Measurements from ENCODE around the gene PRDM11. TPM values are rescaled to one million over a fixed set of nuclear protein-coding genes. Genes with fewer than 3 reads are reported as not detected.

Gene PRDM11
- total and polyA plus RNA-seq, 10 of the 15 experiments (the other 5 are each of a cell fraction or from before 2014, with no cell fraction given), result 0.03 to 2.4 (median 0.53) TPM

DNA sequence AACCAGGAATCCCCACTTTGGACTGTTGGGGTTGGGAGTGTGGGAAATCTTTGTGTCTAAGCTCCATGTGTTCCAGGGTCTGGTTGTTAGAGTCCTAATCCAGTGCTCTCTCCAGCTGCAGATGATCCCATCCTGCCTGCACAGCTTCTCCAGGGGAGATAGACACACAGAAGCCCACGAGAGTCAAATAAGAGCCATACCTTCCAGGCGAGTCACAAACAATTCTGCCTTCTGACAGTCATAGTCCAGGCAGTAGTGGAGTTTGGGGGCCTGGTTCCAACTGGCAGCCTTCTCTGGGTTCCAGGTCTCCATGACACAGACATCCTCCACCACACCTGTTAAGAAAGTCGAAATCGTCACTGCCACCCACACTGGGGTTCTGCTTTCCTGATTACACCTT lies 107.6 kb downstream of the PRDM11 start (continued):
- TF ChIP-seq USF1 (IDR thresholded peaks at IDR 0.05; ENCODE audit: borderline replicate concordance, extremely low read length, insufficient read depth, low read depth, low read length), result no peak
- no peak for TF ChIP-seq EGR1 (IDR thresholded peaks at IDR 0.05; ENCODE audit: borderline replicate concordance in 1 of 2, low read depth in 2 of 2, low read length in 2 of 2)
- TF ChIP-seq MXI1 (IDR thresholded peaks at IDR 0.05; ENCODE audit: low read depth, low read length), result no peak
- no peak for TF ChIP-seq IRF3 (IDR thresholded peaks at IDR 0.05)
- no peak for TF ChIP-seq BHLHE40 (IDR thresholded peaks at IDR 0.05; ENCODE audit: borderline replicate concordance in 1 of 2, low read depth in 2 of 2, low read length in 1 of 2)

DNA sequence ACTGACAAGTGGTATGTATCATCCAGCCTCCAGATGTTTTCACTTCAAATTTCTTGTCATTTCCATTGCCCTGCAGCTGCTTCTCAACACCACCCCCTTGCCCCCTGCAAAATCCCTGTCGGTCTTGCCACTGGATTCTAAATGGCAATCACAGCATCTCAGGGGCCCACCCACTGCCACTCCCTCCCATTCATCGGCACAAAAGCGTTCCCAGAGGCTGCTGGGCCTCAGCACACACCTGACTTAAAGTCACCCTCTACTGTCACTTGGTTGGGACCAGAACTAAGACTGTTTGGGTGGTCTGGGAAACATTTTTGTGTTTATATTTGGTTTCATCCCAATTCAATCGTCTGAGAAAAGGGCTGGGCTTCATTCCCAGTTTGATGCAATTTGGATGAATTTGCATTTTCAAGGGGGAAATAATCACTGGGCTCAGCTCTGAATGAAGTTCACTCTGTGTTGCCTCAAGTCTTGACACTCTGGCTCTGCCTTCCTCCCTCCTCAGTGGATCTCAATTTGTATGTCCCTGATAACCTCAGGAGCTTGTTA lies 112.6 kb downstream of the PRDM11 start:
- DNase-seq (ENCODE audit: low read depth, low spot score), result no peak
- no peaks in the 10 kb centered on the region for H3K79me2 ChIP-seq (ENCODE audit: control insufficient read depth, insufficient read depth, low read length)
- ChIA-PET POLR2A (no interaction called here), CTCF (no interaction called here), RAD21 (ENCODE audit: unreplicated experiment) (no interaction called here), SMC1A (ENCODE audit: uncharacterized antibody, unreplicated experiment) (no interaction called here)
- no peak for FAIRE-seq
- no peaks in the 10 kb centered on the region for H4K20me1 ChIP-seq (ENCODE audit: control insufficient read depth, insufficient read depth)
- no peaks in the 10 kb centered on the region for H3K9me3 ChIP-seq (replicated peaks; ENCODE audit: control insufficient read depth, insufficient read depth, low read length)
- H3K9ac ChIP-seq (ENCODE audit: control insufficient read depth, insufficient read depth, low read length), result no peak overlapping the region
- H3K4me1 ChIP-seq (ENCODE audit: control insufficient read depth, insufficient read depth, low read length), result no peaks in the 10 kb centered on the region
- H3K36me3 ChIP-seq (ENCODE audit: control insufficient read depth in 2 of 2, insufficient read depth in 2 of 2, low read length in 1 of 2), result no peaks in the 10 kb centered on the region
- H2AFZ ChIP-seq (ENCODE audit: control insufficient read depth, low read depth, low read length), result no peak overlapping the region
- in situ Hi-C loops (cut with MboI) (no loop called here), intact Hi-C loops (cut with micrococcal nuclease; ENCODE audit: unreplicated experiment) (no loop called here)
- peaks cover 3% of the 10 kb centered on the region in 2 experiments for H3K27me3 ChIP-seq (replicated peaks in 1 of 2; ENCODE audit: control insufficient read depth in 2 of 2, insufficient read depth in 2 of 2, low read length in 1 of 2)
- H3K4me3 ChIP-seq, result no peak overlapping the region
- H3K4me2 ChIP-seq (ENCODE audit: control insufficient read depth, insufficient read depth), result no peak overlapping the region
- BruUV-seq (replicated peaks), result no TSS peak
- no peak for ATAC-seq
- H3K27ac ChIP-seq (ENCODE audit: control insufficient read depth, insufficient read depth), result no peak overlapping the region
- 11% methylated on average over 4 of the region's 4 CpGs for WGBS (ENCODE audit: insufficient coverage, insufficient replicate concordance, low lambda C conversion rate, missing lambda C conversion rate)
- TF ChIP-seq SMAD5 (IDR thresholded peaks at IDR 0.05; ENCODE audit: low read depth) (no peak), SPI1 (IDR thresholded peaks at IDR 0.05; ENCODE audit: borderline replicate concordance, insufficient read depth, low read depth, low read length) (no peak), TCF7 (IDR thresholded peaks at IDR 0.05; ENCODE audit: borderline replicate concordance) (no peak), MYB (IDR thresholded peaks at IDR 0.05; ENCODE audit: borderline replicate concordance, low read depth, low read length) (no peak), MYC (IDR thresholded peaks at IDR 0.05; ENCODE audit: insufficient read depth, insufficient read length, insufficient replicate concordance, low read length, severe bottlenecking) (no peak), KAT2A (conservative IDR thresholded peaks at IDR 0.05; ENCODE audit: control insufficient read depth, low read depth, low read length) (no peak), FOXM1 (IDR thresholded peaks at IDR 0.05; ENCODE audit: low read depth, low read length) (no peak), RFX5 (IDR thresholded peaks at IDR 0.05; ENCODE audit: low read depth, low read length) (no peak), SRF (IDR thresholded peaks at IDR 0.05; ENCODE audit: low read depth in 2 of 2, low read length in 2 of 2) (no peak), ZNF622 (IDR thresholded peaks at IDR 0.05) (no peak), NFXL1 (IDR thresholded peaks at IDR 0.05; ENCODE audit: borderline replicate concordance) (no peak), CHD4 (IDR thresholded peaks at IDR 0.05) (no peak), ZNF384 (IDR thresholded peaks at IDR 0.05; ENCODE audit: borderline replicate concordance, low read depth, low read length) (no peak), RELA (IDR thresholded peaks at IDR 0.05; ENCODE audit: borderline replicate concordance, partially characterized antibody) (no peak)
